ENCODE results near the gene KRIT1.

KRIT1 gene

DNA sequence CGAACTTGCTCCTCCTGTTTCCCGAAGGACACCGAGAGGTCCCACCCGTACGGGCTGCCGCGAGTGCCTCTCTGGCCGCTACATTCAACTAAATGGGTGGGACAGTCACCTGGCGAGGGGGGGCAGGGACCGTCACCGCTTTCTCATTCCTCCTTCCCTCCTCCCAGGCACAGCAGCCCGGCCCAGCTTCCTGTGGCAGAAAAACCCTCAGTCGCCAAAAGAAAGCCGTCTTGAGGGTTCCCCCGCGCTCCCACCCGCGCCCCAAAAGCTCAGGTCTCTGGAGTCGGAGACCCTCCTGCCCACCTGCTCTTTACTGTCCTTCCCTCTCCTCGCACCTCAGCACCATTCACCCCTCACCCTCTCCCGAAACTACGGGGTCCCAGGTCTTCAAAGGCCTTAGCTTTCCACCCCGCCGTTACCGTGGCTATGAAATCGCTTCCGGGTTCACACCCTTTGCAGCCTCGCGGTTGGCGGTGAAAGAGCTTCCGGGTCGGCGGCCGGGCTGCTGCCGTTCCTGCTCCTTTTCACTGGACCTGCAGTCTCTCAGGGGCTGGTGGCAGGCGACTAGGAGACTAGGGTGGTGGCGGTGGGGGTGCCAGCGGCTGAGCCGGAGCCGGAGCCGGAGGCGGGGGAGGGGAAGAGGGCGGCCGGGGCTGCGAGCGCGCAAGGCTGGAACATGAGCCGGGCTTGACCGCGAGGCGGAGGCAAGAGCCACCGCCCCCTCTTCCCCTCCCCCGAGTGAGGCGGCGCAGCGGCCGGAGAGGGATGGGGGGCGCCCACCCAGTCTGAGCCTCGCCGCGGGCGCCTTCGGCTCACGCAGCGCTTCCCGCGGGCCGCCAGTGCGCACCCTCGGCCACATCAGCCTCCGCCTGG lies at the start of gene KRIT1, which contains the start of gene ANKIB1:
Gene KRIT1 (minus strand): TSS at position 428 of the 873 bp plus-strand sequence. CDS start 3,779 bp downstream, outside the sequence.
Gene ANKIB1 (plus strand): TSS at position 488 of the 873 bp plus-strand sequence. CDS start 49,005 bp downstream, outside the sequence.
- Histone ChIP-seq H3K9me3 (ENCODE audit: low read length) (no peaks in the 10 kb centered on the region), H3K79me2 (ENCODE audit: insufficient read depth, low read length) (peaks cover 59% of the 10 kb centered on the region), H3K27me3 (ENCODE audit: insufficient read depth, low read length) (no peaks in the 10 kb centered on the region)

GRCh38 chr7:92295391-92295790 lies 49.7 kb upstream of the KRIT1 start:
- H3K36me3 ChIP-seq (ENCODE audit: insufficient read depth, low read length), result peaks cover 27% of the 10 kb centered on the region
- H3K9me2 ChIP-seq (ENCODE audit: low read depth, low read length), result no peaks in the 10 kb centered on the region
- H3K27ac ChIP-seq (ENCODE audit: low read depth, low read length, poor library complexity, severe bottlenecking), result no peak overlapping the region
- no peaks in the 10 kb centered on the region for H4K20me1 ChIP-seq (ENCODE audit: insufficient read depth, low read length)
- H2AFZ ChIP-seq (ENCODE audit: low read length), result no peak overlapping the region
- H3K4me2 ChIP-seq (ENCODE audit: low read length), result no peak overlapping the region
- TF ChIP-seq EZH2 (IDR thresholded peaks at IDR 0.05; ENCODE audit: borderline replicate concordance, low read length) (no peak), CTCF (IDR thresholded peaks at IDR 0.05; ENCODE audit: low read length) (no peak)
- no peak overlapping the region for H3K9ac ChIP-seq (ENCODE audit: low read length)
- no peaks in the 10 kb centered on the region for H3K27me3 ChIP-seq (ENCODE audit: insufficient read depth, low read length)
- H3K4me1 ChIP-seq (ENCODE audit: insufficient read depth, low read length, severe bottlenecking), result no peaks in the 10 kb centered on the region
- H3K4me3 ChIP-seq (ENCODE audit: low read depth, low read length, poor library complexity, severe bottlenecking), result no peak overlapping the region
- no peaks in the 10 kb centered on the region for H3K9me3 ChIP-seq (ENCODE audit: low read length)
- peaks cover 19% of the 10 kb centered on the region for H3K79me2 ChIP-seq (ENCODE audit: insufficient read depth, low read length)
- H3F3A ChIP-seq (ENCODE audit: insufficient read depth, low read length), result no peaks in the 10 kb centered on the region

More for the DNA sequence above, at the start of gene KRIT1, which contains the start of gene ANKIB1:
- Histone ChIP-seq H3K4me1 (ENCODE audit: insufficient read depth, low read length, severe bottlenecking) (peaks cover 36% of the 10 kb centered on the region), H3K27ac (ENCODE audit: low read depth, low read length, poor library complexity, severe bottlenecking) (peak within 1 kb of the TSS; percentile 84), H3F3A (ENCODE audit: insufficient read depth, low read length) (no peaks in the 10 kb centered on the region), H2AFZ (ENCODE audit: low read length) (peak within 1 kb of the TSS; percentile 10), H3K36me3 (ENCODE audit: insufficient read depth, low read length) (peaks cover 22% of the 10 kb centered on the region), H3K4me2 (ENCODE audit: low read length) (peak within 1 kb of the TSS; percentile 98), H3K9me2 (ENCODE audit: low read depth, low read length) (no peaks in the 10 kb centered on the region), H4K20me1 (ENCODE audit: insufficient read depth, low read length) (no peaks in the 10 kb centered on the region), H3K4me3 (ENCODE audit: low read depth, low read length, poor library complexity, severe bottlenecking) (peak within 1 kb of the TSS; percentile 81), H3K9ac (ENCODE audit: low read length) (peak within 1 kb of the TSS; percentile 79)
- no peak for TF ChIP-seq EZH2 (IDR thresholded peaks at IDR 0.05; ENCODE audit: borderline replicate concordance, low read length)

DNA sequence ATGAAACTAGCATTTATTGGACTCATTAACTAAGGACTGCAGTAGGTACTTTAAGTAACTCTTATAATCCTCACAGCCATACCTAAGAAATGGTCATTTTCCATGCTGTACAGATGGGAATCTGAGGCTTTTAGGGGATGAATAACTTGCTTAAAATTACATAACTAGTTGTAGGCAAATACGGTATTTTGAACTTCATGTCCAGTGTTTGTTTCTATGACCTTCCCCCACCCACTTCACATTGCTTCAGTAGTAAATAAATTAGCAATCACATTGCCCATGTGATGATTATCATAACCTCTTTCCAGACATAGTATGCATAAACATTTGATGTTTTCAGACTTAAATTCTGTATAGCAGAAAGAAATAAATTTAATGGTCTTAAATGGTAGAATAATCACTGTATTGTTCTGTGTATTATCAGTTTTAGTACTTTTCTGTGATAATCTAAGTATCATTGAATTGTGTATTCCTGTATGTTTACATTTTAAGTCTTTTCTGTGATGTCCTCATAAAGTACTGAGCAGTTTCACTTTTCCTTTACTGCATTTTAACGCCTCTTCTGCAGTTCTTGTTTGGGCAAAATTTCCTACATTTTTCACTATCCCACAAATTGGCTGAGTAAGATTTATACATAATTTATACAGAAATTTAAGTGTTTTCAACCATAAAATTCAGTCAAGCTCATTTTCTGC lies 48.3 kb upstream of the KRIT1 start:
- TF ChIP-seq CTCF (IDR thresholded peaks at IDR 0.05; ENCODE audit: low read length), result no peak
- TF ChIP-seq EZH2 (IDR thresholded peaks at IDR 0.05; ENCODE audit: borderline replicate concordance, low read length), result no peak
- peaks cover 19% of the 10 kb centered on the region for H3K79me2 ChIP-seq (ENCODE audit: insufficient read depth, low read length)
- no peak overlapping the region for H3K27ac ChIP-seq (ENCODE audit: low read depth, low read length, poor library complexity, severe bottlenecking)

More for the DNA sequence above, 48.3 kb upstream of the KRIT1 start:
- Histone ChIP-seq H3F3A (ENCODE audit: insufficient read depth, low read length) (no peaks in the 10 kb centered on the region), H3K9ac (ENCODE audit: low read length) (no peak overlapping the region), H3K4me1 (ENCODE audit: insufficient read depth, low read length, severe bottlenecking) (no peaks in the 10 kb centered on the region), H3K27me3 (ENCODE audit: insufficient read depth, low read length) (no peaks in the 10 kb centered on the region), H3K4me2 (ENCODE audit: low read length) (no peak overlapping the region), H3K36me3 (ENCODE audit: insufficient read depth, low read length) (peaks cover 16% of the 10 kb centered on the region; the same call in 1 of the 2 replicates), H3K4me3 (ENCODE audit: low read depth, low read length, poor library complexity, severe bottlenecking) (no peak overlapping the region), H3K9me2 (ENCODE audit: low read depth, low read length) (no peaks in the 10 kb centered on the region), H3K9me3 (ENCODE audit: low read length) (no peaks in the 10 kb centered on the region), H4K20me1 (ENCODE audit: insufficient read depth, low read length) (no peaks in the 10 kb centered on the region), H2AFZ (ENCODE audit: low read length) (no peak overlapping the region)

Measured in OCI-LY1 (cell line).